ENCODE data around the gene IL4.

Gene IL4

GRCh38 chr5:132658381-132659302 is 15.1 kb upstream of the IL4 start:
- DNase-seq (ENCODE audit: low spot score) = no peak
- TF ChIP-seq, protein P1, sequence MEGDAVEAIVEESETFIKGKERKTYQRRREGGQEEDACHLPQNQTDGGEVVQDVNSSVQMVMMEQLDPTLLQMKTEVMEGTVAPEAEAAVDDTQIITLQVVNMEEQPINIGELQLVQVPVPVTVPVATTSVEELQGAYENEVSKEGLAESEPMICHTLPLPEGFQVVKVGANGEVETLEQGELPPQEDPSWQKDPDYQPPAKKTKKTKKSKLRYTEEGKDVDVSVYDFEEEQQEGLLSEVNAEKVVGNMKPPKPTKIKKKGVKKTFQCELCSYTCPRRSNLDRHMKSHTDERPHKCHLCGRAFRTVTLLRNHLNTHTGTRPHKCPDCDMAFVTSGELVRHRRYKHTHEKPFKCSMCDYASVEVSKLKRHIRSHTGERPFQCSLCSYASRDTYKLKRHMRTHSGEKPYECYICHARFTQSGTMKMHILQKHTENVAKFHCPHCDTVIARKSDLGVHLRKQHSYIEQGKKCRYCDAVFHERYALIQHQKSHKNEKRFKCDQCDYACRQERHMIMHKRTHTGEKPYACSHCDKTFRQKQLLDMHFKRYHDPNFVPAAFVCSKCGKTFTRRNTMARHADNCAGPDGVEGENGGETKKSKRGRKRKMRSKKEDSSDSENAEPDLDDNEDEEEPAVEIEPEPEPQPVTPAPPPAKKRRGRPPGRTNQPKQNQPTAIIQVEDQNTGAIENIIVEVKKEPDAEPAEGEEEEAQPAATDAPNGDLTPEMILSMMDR (IDR thresholded peaks at IDR 0.05; ENCODE audit: extremely low read depth, missing control alignments) = no peak

DNA sequence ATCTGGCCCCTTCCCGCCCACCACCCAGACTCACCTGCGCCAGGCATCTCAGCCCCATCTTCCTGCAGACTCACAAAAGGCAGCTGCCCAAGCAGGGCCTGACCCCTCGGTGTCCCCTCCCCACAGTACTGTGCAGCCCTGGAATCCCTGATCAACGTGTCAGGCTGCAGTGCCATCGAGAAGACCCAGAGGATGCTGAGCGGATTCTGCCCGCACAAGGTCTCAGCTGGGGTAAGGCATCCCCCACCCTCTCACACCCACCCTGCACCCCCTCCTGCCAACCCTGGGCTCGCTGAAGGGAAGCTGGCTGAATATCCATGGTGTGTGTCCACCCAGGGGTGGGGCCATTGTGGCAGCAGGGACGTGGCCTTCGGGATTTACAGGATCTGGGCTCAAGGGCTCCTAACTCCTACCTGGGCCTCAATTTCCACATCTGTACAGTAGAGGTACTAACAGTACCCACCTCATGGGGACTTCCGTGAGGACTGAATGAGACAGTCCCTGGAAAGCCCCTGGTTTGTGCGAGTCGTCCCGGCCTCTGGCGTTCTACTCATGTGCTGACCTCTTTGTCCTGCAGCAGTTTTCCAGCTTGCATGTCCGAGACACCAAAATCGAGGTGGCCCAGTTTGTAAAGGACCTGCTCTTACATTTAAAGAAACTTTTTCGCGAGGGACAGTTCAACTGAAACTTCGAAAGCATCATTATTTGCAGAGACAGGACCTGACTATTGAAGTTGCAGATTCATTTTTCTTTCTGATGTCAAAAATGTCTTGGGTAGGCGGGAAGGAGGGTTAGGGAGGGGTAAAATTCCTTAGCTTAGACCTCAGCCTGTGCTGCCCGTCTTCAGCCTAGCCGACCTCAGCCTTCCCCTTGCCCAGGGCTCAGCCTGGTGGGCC is 13.9 kb upstream of the IL4 start:
- no peak for DNase-seq (ENCODE audit: low spot score)
- TF ChIP-seq, protein P1 (IDR thresholded peaks at IDR 0.05; ENCODE audit: extremely low read depth, missing control alignments) = no peak

- TF ChIP-seq, protein P1 (IDR thresholded peaks at IDR 0.05; ENCODE audit: extremely low read depth, missing control alignments) = no peak
- peak; percentile 70 for DNase-seq (ENCODE audit: low spot score)
Observed at GRCh38 chr5:132661231-132662003, 12.4 kb upstream of the IL4 start.

GRCh38 chr5:132662004-132662401 is 11.8 kb upstream of the IL4 start:
- DNase-seq (ENCODE audit: low spot score) = no peak

GRCh38 chr5:132662925-132663770 is 10.6 kb upstream of the IL4 start:
- TF ChIP-seq, protein P1 (IDR thresholded peaks at IDR 0.05; ENCODE audit: extremely low read depth, missing control alignments) = no peak
- DNase-seq (ENCODE audit: low spot score) = peak; percentile 86

More at GRCh38 chr5:132662004-132662401, 11.8 kb upstream of the IL4 start:
- TF ChIP-seq, protein P1 (IDR thresholded peaks at IDR 0.05; ENCODE audit: extremely low read depth, missing control alignments) = no peak

All from GM20000 (cell line).